Activated CD4-positive, alpha-beta T cell treated with anti-CD3 and anti-CD28 coated beads, Interleukin-2, amount 10 ng/mL, durations not matched to agents 7 days and 5 days (primary cell): ENCODE measurements around the gene CHAF1B. TPM values are rescaled to one million over a fixed set of nuclear protein-coding genes. Genes with fewer than 3 reads are reported as not detected.
A peak's percentile ranks its signal among the peaks of the same experiment; 100 is the strongest.

Source experiments
- CTCF ChIA-PET: fragments of 350-600 bp; sonication (Branson Sonifier 250); formaldehyde crosslinking; loops from one replicate; lab custom pipeline; 2021; ENCODE audit warnings: antibody characterized with exemption; lab: Charles Lee
- POLR2A ChIA-PET: fragments of 350-600 bp; sonication (Branson Sonifier 250); formaldehyde crosslinking; loops from one replicate; lab custom pipeline; 2021; ENCODE audit warnings: antibody characterized with exemption; lab: Charles Lee
- DNase-seq: peaks from one replicate; pipeline ENCODE4 v3.0.0-alpha.2; 2020
- H3K27ac Mint-ChIP-seq: one replicate; pipeline ENCODE4 v1.8.0; 2021; ENCODE audit warnings: mild to moderate bottlenecking, moderate library complexity, mixed read lengths
- H3K27me3 Mint-ChIP-seq: one replicate; pipeline ENCODE4 v1.8.0; 2021; ENCODE audit warnings: mixed read lengths
- H3K36me3 Mint-ChIP-seq: one replicate; pipeline ENCODE4 v1.8.0; 2021; ENCODE audit warnings: low read depth, mixed read lengths
- H3K4me1 Mint-ChIP-seq: one replicate; pipeline ENCODE4 v1.8.0; 2021; ENCODE audit warnings: mixed read lengths
- H3K4me3 Mint-ChIP-seq: one replicate; pipeline ENCODE4 v1.8.0; 2021; ENCODE audit warnings: mild to moderate bottlenecking, moderate library complexity, mixed read lengths
- H3K9me3 Mint-ChIP-seq: one replicate; pipeline ENCODE4 v1.8.0; 2021; ENCODE audit warnings: mixed read lengths
- total RNA-seq, 2 experiments: library from RNA; stranded (reverse); gene quantifications; one replicate each; pipeline ENCODE4 v1.2.3, GENCODE V29; 2021

CHAF1B gene
- total RNA-seq, 2 experiments from 2014 or later = 25.3 to 25.6 TPM

DNA sequence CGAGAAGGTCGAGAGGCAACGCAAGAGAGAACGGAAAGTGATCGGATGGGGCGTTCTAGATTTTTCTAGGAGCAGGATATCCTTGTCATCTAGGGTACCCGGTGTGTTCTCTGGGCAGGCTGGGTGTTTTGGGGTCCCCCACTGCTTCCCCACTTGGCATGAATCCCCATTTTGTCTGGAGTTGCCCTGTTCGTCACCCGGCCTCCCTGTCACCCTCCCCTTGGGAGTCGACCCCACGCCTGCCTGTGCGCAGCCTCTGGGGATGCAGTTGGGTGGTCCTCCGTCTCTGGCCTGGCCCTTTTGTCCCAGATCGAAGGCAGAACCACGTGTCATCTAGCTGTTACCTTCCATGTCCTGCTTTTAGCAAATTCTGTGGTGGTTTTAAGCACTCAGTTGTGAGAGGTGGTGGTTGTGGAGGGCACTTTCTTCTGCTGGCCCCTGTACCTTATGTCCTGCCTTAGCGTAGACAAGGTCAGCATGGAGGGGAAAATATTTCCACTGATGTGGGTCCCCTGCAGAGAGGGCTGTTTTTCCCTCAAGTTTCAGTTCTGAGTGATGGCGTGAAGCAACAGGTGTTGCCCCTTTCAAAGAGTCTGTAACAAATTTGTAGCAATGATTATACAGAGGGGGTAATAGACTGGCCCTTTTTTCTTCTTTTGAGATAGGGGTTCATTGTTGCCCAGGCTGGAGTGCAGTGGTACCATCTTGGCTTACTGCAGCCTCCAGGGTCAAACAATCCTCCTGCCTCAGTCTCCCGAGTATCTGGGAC lies 35.6 kb downstream of the CHAF1B start:
- ChIA-PET CTCF (no interaction called here), POLR2A (no interaction called here)
- Mint-ChIP-seq H3K36me3 (peaks cover 17% of the 10 kb centered on the region), H3K4me3 (no peak overlapping the region), H3K27ac (peak overlapping the region; percentile 9), H3K9me3 (no peaks in the 10 kb centered on the region), H3K27me3 (no peaks in the 10 kb centered on the region), H3K4me1 (peaks cover 18% of the 10 kb centered on the region)
- DNase-seq = no peak

DNA sequence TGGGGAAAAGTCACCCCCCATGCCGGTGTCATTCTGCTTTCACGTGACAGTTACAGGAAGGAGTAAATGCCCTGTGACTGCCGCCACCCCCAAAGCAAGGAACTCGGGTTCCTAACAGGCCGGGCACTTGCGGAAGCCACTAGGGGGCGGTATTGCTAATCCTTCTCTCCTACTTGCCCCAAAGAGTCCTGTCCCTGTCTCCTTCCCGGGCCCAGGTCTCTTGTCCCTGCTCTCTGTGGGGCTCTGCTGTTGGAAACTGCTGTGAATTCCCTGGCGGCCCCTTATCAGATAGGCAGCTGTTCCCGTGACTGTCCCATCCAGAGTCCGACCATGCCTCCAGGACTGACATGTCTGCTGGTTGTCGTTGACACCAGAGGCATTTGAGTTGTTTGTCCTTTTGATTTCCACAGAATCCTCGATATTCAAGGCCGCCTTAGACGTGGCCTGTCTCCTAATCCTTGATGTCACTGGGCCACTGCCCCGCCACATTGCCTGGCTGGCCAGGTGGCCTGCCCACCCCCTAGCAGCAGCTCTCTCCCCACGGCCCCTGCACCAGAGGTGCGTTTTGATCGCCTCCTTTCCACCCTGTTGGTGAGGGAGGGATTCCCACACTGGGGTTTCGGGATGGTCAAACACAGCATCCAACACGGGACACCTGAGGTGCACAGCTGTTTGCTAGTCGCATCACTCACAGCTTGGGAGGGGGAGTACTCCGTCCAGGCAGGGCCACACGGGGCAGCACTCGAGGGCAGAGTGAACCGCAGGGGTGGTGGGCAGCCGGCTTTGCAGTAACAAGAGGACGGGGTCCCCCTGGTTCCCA lies 37.3 kb downstream of the CHAF1B start:
- H3K9me3 Mint-ChIP-seq = no peaks in the 10 kb centered on the region
- ChIA-PET POLR2A (no interaction called here), CTCF (interaction anchor here (1.1 kb wide), 1 partner anchor 17 kb away, joined by 3 read pairs; no protein-coding TSS in a partner anchor)
- no peak overlapping the region for H3K4me3 Mint-ChIP-seq
- H3K27me3 Mint-ChIP-seq = no peaks in the 10 kb centered on the region
- peaks cover 18% of the 10 kb centered on the region for H3K4me1 Mint-ChIP-seq
- no peak overlapping the region for H3K27ac Mint-ChIP-seq
- peak; percentile 30 for DNase-seq
- H3K36me3 Mint-ChIP-seq = peaks cover 11% of the 10 kb centered on the region

DNA sequence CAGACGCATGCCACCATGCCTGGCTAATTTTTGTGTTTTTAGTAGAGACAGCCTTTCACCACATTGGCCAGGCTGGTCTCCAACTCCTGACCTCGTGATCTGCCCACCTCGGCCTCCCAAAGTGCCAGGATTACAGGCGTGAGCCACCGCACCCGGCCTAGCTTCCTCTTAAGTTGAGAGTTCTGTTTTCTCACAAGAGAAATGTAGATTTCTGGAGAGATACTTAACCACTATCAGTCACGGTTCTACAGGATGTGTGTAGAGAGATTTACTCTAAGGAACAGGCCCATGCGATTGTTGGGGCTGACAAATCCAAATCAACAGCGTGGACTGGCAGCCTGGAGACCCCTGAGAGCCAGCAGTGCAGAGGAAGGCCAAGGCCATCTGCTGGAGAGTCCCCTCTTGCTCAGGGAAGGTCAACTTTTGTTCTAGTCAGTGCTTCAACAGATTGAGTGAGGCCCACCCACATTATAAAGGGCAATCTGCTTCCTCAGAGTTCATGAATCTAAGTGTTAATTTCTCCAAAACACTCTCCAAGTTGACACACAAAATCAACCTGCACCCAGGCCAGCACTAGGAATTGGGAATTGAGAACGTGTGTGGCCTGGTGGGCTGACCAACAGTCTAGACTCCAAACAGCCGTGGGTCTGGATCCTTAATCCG lies 38.7 kb downstream of the CHAF1B start:
- Mint-ChIP-seq H3K4me3 (no peak overlapping the region), H3K36me3 (peaks cover 7% of the 10 kb centered on the region), H3K9me3 (no peaks in the 10 kb centered on the region), H3K27ac (peak overlapping the region; percentile 77), H3K4me1 (peaks cover 21% of the 10 kb centered on the region), H3K27me3 (no peaks in the 10 kb centered on the region)
- no peak for DNase-seq
- ChIA-PET POLR2A (no interaction called here), CTCF (interaction anchor here (1.1 to 1.4 kb wide), 2 partner anchors 16 to 207 kb away, joined by 3 read pairs; no protein-coding TSS in a partner anchor)

DNA sequence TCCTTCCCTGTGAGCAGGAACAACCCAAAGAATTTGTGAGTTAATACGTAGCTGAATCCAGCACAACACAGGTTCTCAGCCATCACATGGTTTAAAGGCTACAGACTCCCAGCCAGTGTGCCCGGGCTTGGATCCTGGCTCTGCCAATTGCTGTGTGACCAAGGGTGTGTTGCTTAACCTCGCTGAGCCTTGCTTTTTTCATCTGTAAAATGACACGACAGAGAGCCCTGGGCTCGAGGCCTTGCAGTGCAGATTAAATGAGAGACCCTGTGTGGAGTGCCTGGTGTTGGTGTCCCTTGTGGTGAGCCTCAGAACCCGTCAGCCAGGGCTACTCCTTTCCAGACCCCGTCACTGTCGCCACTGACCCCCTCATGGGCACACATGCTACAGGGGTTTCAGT lies 39.4 kb downstream of the CHAF1B start:
- peaks cover 7% of the 10 kb centered on the region for H3K36me3 Mint-ChIP-seq
- no peaks in the 10 kb centered on the region for H3K27me3 Mint-ChIP-seq
- H3K27ac Mint-ChIP-seq = peak overlapping the region; percentile 25
- H3K9me3 Mint-ChIP-seq = no peaks in the 10 kb centered on the region
- CTCF ChIA-PET = interaction anchor here (0.5 to 1.4 kb wide), 2 partner anchors 14 to 206 kb away, joined by 3 read pairs; no protein-coding TSS in a partner anchor
- POLR2A ChIA-PET = no interaction called here
- peaks cover 22% of the 10 kb centered on the region for H3K4me1 Mint-ChIP-seq
- no peak for DNase-seq
- H3K4me3 Mint-ChIP-seq = no peak overlapping the region

DNA sequence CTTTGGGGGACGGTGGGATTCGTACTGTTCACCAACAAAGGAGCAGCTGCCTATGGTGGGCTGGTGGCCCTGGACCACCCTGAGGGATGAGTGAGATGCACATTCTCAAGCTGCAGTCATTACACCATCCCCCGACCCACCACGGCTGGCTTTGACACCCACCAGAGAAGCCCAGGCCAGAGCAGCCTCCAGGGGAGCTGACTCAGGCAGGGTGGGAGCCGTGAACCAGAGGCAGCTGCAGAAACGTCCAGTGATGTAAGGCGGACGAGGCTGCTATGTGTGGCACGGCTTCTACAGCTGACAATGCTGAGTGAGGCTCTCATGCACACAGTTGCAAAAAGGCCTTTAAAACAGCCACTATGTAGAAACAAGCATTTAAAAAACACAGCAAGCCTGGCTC lies 40.1 kb downstream of the CHAF1B start:
- H3K9me3 Mint-ChIP-seq = no peaks in the 10 kb centered on the region
- no peak for DNase-seq
- ChIA-PET POLR2A (interaction anchor here (0.6 kb wide), 1 partner anchor 53 kb away, joined by 4 read pairs; no protein-coding TSS in a partner anchor), CTCF (interaction anchor here (0.6 to 1.4 kb wide), 2 partner anchors 205 to 522 kb away, joined by 3 read pairs; no protein-coding TSS in a partner anchor)
- no peak overlapping the region for H3K4me3 Mint-ChIP-seq
- H3K27me3 Mint-ChIP-seq = no peaks in the 10 kb centered on the region
- H3K27ac Mint-ChIP-seq = no peak overlapping the region
- peaks cover 29% of the 10 kb centered on the region for H3K4me1 Mint-ChIP-seq
- peaks cover 4% of the 10 kb centered on the region for H3K36me3 Mint-ChIP-seq

DNA sequence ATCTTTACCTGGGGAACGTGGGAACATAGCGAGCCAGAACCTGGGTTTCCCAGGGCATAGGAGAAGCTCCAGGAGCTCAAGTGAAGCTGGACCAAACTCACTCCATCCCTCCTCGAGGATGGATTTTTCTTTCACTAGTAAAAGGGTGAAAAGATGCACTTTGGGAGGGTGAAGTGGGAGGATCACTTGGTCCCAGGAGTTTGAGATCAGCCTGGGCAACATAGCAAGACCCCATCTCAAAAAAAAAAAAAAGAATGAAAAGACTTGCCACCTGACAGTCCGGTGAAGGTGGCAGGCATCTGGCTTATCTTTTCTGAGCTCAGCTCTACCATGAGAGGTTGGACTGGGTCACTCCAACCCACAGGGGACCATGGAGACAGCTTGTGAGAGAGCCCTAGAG lies 42.3 kb downstream of the CHAF1B start:
- peaks cover 6% of the 10 kb centered on the region for H3K36me3 Mint-ChIP-seq
- no peak for DNase-seq
- ChIA-PET CTCF (interaction anchor here (0.6 to 1.5 kb wide), 2 partner anchors 9 to 109 kb away, joined by 3 to 4 read pairs; no protein-coding TSS in a partner anchor), POLR2A (no interaction called here)
- H3K9me3 Mint-ChIP-seq = no peaks in the 10 kb centered on the region
- peaks cover 34% of the 10 kb centered on the region for H3K4me1 Mint-ChIP-seq
- H3K27me3 Mint-ChIP-seq = peaks cover 6% of the 10 kb centered on the region
- H3K4me3 Mint-ChIP-seq = no peak overlapping the region
- H3K27ac Mint-ChIP-seq = no peak overlapping the region

DNA sequence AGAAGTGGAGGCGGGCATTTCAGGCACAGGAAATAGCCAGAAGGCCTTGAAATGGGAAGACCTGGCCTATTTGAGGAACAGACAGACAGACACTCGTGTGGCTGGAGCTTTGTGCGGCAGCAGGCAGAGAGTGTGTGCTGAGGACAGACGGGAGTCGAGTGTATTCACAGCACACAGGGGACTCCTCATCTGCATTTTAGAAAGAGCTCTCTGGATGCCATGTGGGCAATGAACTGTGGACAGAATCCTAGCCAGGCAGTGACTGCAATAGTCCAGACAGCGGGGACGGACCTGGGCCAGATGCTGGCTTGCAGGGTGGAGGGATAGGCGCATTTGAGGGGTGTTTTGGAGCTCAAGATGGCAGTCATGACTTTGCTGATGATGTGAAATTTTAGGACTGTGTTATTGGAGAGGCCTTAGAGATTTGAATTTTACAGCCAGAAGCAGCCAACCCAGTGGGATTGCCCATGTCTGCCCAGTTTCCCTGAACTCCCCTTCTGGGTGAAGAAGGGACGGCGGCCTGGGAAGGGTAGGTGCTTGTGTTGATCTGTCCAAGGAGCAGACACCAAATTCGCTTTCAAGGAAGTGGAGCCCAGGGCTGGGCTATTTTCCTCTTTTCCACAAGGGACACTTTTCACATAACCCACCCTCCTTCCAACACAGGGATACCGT lies 43.7 kb downstream of the CHAF1B start:
- Mint-ChIP-seq H3K4me1 (peaks cover 22% of the 10 kb centered on the region), H3K27me3 (peaks cover 6% of the 10 kb centered on the region), H3K27ac (no peak overlapping the region), H3K36me3 (peaks cover 3% of the 10 kb centered on the region), H3K9me3 (no peaks in the 10 kb centered on the region), H3K4me3 (no peak overlapping the region)
- ChIA-PET CTCF (interaction anchor here (0.5 to 1.9 kb wide), 4 partner anchors 10 to 166 kb away, joined by 3 to 7 read pairs (median 4); no protein-coding TSS in a partner anchor), POLR2A (no interaction called here)
- no peak for DNase-seq

DNA sequence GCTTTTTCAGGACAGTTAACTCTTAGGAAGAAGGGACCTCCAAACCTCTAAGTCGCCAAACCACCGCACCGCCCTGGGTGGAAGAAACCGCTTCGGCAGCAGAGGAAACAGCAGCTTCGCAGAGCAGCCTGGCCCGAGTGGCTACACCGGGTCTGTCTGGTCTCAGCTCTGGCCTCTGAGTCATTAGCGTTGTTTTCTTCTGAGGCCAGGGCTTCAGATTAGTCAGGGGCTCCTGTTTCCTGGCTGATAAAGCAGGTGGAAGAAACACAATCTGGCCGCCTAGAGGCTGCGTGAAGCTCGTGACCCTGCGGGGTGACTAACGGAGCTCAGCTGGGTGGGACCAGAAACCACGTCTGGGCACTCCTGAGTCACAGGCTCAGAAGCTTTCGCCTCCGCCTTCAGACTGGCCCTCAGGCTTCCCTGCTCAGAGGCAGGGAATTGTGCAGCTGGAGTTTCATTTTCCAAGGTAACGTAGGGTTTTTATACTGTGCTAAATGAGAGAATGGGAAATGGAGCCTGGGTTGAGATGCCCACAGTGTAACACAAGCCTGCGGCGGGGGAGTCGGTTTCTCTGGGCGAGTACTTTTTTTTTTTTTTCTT lies 44.9 kb downstream of the CHAF1B start:
- POLR2A ChIA-PET = no interaction called here
- no peaks in the 10 kb centered on the region for H3K9me3 Mint-ChIP-seq
- peaks cover 6% of the 10 kb centered on the region for H3K27me3 Mint-ChIP-seq
- peaks cover 2% of the 10 kb centered on the region for H3K36me3 Mint-ChIP-seq
- H3K27ac Mint-ChIP-seq = peak overlapping the region; percentile 76
- peak; percentile 61 for DNase-seq
- CTCF ChIA-PET = interaction anchor here (1.9 kb wide), 1 partner anchor 9 kb away, joined by 7 read pairs; no protein-coding TSS in a partner anchor
- H3K4me1 Mint-ChIP-seq = peaks cover 17% of the 10 kb centered on the region
- H3K4me3 Mint-ChIP-seq = peak overlapping the region; percentile 31

DNA sequence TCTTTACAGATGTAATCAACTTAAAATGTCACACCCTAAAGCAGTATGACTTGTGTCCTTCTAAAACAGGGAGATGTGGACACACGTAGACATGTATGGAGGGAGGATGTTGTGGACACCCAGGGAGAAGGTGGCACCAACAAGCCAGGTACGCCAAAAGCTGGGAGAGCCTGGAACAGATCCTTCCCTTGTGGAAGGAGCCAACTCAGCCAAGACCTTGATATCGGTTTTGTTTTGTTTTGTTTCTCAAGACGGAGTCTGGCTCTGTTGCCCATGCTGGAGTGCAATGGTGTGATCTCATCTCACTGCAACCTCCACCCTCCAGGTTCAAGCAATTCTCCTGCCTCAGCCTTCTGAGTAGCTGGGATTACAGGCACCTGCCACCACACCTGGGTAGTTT lies 45.6 kb downstream of the CHAF1B start:
- H3K4me1 Mint-ChIP-seq = peaks cover 17% of the 10 kb centered on the region
- POLR2A ChIA-PET = no interaction called here
- CTCF ChIA-PET = no interaction called here
- no peak overlapping the region for H3K27ac Mint-ChIP-seq
- no peak for DNase-seq
- H3K27me3 Mint-ChIP-seq = peaks cover 6% of the 10 kb centered on the region
- no peak overlapping the region for H3K4me3 Mint-ChIP-seq
- H3K36me3 Mint-ChIP-seq = peaks cover 2% of the 10 kb centered on the region
- H3K9me3 Mint-ChIP-seq = no peaks in the 10 kb centered on the region

DNA sequence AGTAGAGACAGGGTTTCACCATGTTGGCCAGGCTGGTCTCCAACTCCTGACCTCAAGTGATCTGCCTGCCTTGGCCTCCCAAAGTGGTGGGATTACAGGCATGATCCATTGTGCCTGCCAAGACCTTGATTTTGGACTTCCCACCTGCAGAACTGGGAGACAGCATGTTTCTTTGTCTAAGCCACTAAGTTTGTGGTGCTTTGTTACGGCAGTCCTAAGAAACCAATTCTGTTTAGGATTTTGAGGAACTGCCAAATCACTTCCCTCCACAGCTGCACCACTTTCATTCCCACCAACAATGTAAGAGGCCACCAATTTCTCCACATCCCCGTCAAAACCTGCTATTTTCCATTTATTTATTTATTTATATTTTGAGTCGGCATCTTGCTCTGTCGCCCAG lies 46.1 kb downstream of the CHAF1B start:
- no peak overlapping the region for H3K27ac Mint-ChIP-seq
- peaks cover 6% of the 10 kb centered on the region for H3K27me3 Mint-ChIP-seq
- ChIA-PET CTCF (interaction anchor here (0.7 kb wide), 1 partner anchor 465 kb away, joined by 5 read pairs; no protein-coding TSS in a partner anchor), POLR2A (no interaction called here)
- no peaks in the 10 kb centered on the region for H3K9me3 Mint-ChIP-seq
- H3K4me3 Mint-ChIP-seq = no peak overlapping the region
- H3K4me1 Mint-ChIP-seq = peaks cover 17% of the 10 kb centered on the region
- DNase-seq = no peak
- H3K36me3 Mint-ChIP-seq = peaks cover 2% of the 10 kb centered on the region

DNA sequence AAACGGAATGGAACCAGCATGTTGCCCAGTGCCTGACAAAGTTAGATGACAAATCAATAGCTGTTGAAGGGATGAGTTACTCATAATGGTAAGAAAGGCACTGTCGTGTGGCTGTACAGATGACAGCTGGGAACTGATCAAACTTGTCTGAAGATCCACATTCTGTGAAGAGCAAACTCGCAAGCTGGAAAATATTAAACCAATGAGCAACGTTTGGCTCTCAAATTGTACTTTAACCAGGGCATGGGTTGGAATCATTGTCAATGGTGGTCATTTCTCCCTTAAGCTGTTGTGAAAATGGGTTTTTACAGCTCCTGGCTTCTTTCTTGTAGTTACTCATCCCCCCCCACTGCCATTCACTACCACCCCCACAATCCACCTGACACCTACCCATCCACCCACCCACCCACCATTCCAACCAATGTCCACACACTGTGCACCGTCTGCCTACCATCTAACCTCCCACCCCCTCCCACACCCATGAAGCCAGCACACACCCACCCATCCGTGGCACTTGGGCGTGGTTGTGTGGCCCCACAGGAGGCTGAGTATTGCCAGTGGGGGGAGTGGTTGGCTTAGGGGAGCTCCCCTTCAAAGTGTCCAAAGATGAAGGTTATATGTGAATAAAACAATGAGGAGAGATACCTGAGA lies 48.0 kb downstream of the CHAF1B start:
- Mint-ChIP-seq H3K4me3 (no peak overlapping the region), H3K27me3 (peaks cover 7% of the 10 kb centered on the region), H3K36me3 (peaks cover 2% of the 10 kb centered on the region), H3K4me1 (peaks cover 17% of the 10 kb centered on the region), H3K9me3 (peaks cover 3% of the 10 kb centered on the region), H3K27ac (no peak overlapping the region)
- ChIA-PET POLR2A (no interaction called here), CTCF (no interaction called here)
- no peak for DNase-seq
